B cell (primary cell): ENCODE measurements around the gene EFCAB9.

Source experiments
- CTCF ChIP-seq: fragments of 200-600 bp; IDR thresholded peaks from one replicate; pipeline ENCODE4 v1.8.0; 2022; ENCODE audit warnings: antibody characterized with exemption, mild to moderate bottlenecking
- EZH2 ChIP-seq: IDR thresholded peaks from 2 replicates; pipeline ENCODE4 v1.6.1; 2012; ENCODE audit warnings: borderline replicate concordance, low read depth, mild to moderate bottlenecking, moderate library complexity, low read length; ENCODE audit not compliant: insufficient read depth, poor library complexity, severe bottlenecking

- TF ChIP-seq CTCF (no peak), EZH2 (no peak)
Observed at GRCh38 chr5:172219296-172219695, 25.3 kb downstream of the EFCAB9 start.
